ENCODE data around the gene SPATA3.

SPATA3 gene

GRCh38 chr2:231051116-231051515, 55.2 kb downstream of the SPATA3 start:
- DNase-seq = no peak

GRCh38 chr2:231052494-231053451, 56.9 kb downstream of the SPATA3 start:
- DNase-seq = peak; percentile 78

DNA sequence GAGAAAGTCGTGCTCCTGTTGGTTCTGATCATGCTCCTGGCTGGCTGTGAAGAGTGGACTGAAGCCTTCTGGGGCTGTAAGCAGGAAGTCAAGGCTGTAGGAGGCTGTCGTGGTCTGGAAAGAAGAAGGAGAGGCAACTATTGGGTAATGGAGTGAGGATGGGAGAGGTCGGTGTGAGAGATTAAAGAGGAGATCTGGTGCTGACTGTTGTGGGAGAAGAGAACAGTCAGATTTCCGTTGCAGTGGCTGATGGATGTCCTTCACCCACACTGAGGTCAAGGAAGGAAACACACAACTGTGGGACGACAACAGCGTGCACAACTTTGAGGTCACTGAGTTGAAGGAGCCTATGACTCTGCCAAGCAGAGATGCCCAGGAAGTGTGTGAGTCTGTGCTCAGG, 57.9 kb downstream of the SPATA3 start:
- no peak for DNase-seq

DNA sequence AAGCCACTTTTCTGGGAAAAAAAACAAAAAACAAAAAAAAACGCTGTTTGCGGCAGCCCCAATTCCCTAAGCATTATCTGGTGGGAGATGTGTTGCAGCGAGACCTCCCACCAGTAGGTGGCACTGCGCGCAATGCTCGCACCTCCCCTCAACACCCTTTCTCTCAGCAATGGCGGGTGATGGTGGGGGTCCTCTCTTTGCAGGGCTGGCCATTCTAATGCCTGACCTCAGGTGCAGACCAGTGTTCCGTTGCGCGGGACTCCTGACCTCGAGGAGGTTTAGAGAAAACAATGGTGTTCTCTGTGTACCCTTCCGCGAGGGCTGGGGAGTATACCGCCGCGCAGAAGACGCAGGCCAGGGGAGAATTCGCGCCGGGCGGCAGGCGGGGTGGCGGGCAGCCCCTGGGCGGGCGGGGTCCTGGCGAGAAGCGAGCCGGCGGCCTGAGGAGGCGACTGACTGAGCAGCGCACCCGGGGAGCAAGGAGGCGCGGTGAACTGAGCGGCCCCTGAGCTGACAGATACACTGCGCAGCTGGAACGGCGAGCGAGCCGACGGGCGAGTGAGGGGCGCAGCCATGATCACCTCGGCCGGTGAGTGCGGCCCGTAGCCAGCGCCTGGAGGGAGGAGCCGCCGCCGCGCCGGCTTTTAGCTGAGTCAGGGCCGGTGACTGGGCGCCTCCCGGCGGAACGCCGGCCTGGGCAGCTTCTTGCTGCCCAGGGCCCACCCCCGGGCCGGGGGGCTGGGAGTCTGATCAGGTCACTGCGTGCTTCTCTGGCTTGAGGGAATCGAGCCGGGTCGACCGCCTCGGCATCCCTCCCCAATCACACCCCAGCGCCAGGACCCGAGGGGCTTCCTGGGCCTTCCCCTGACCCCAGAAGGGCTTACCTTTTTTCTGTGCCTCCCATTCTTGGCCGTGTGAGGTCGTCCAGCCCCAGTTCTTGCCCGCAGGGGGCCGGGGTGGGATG, 60.8 kb downstream of the SPATA3 start, which contains the start of gene PSMD1:
Gene PSMD1 (plus strand): TSS at position 415 of the 964 bp plus-strand sequence. CDS start 159 bp downstream, at position 574.
- DNase-seq = peak; percentile 91

DNA sequence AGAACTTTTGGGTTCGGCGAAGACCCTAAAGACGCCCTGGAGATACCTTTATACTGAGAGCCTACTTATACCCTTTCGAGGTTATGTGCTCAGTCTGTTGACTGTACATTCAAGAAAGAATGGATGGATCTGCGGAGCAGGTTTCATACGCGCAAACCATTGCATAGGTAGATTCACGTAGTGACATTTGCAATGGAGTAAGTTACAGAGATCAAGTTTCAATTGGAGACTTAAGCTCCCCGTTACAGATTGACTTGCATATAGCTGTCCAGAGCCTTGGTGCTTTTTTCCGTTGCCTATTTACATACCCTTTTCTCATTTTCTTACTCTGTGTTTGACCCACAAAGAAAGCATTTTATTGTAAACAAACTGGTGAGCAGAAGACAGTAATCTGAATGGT, 61.7 kb downstream of the SPATA3 start:
- DNase-seq = no peak
